AG04449 (cell line): Measurements from ENCODE around the gene ZFHX3.

Source experiments
- CTCF ChIA-PET: fragments of 350-600 bp; formaldehyde crosslinking; extraction: SDS; loops from one replicate; lab custom pipeline; 2021; ENCODE audit warnings: antibody characterized with exemption; lab: Yijun Ruan, JAX
- POLR2A ChIA-PET: fragments of 400-600, 350-600 bp; formaldehyde crosslinking; extraction: SDS; loops from one replicate; lab custom pipeline; 2020; ENCODE audit warnings: antibody characterized with exemption, inconsistent platforms; lab: Yijun Ruan, JAX
- DNase-seq: peaks from one replicate; pipeline ENCODE4 v3.0.0-alpha.2; 2010; ENCODE audit warnings: low read depth, low spot score
- H3K4me3 ChIP-seq: 2 replicates; pipeline ENCODE4 v1.5.1; 2011; ENCODE audit warnings: low read depth, mild to moderate bottlenecking, control low read depth, low read length
- CTCF ChIP-seq: IDR thresholded peaks from one replicate; pipeline ENCODE4 v1.5.1; 2011; ENCODE audit warnings: mild to moderate bottlenecking, moderate library complexity, low read length, control low read depth, inconsistent platforms; ENCODE audit not compliant: insufficient read depth; ENCODE audit errors: missing control alignments

Gene ZFHX3

GRCh38 chr16:72913551-72913950 is 134.4 kb downstream of the ZFHX3 start:
- ChIA-PET CTCF (no interaction called here), POLR2A (interaction anchor here (0.6 kb wide), 1 partner anchor 18 kb away, joined by 3 read pairs; no protein-coding TSS in a partner anchor)
- no peak for TF ChIP-seq CTCF
- DNase-seq = no peak
- no peak overlapping the region for H3K4me3 ChIP-seq

- POLR2A ChIA-PET = no interaction called here
- CTCF ChIA-PET = no interaction called here
- DNase-seq = no peak
- no peak for TF ChIP-seq CTCF
- H3K4me3 ChIP-seq = no peak overlapping the region
These were observed 136.0 kb downstream of the ZFHX3 start for GRCh38 chr16:72911971-72912370.

- ChIA-PET CTCF (interaction anchor here (1.2 kb wide), 1 partner anchor 78 kb away, joined by 3 read pairs; no protein-coding TSS in a partner anchor), POLR2A (no interaction called here)
- no peak overlapping the region for H3K4me3 ChIP-seq
- DNase-seq = no peak
- TF ChIP-seq CTCF = no peak
These were observed 137.1 kb downstream of the ZFHX3 start for GRCh38 chr16:72910875-72911274.

- no peak overlapping the region for H3K4me3 ChIP-seq
- ChIA-PET POLR2A (no interaction called here), CTCF (interaction anchor here (1.2 to 1.8 kb wide), 2 partner anchors 7 to 78 kb away, joined by 3 to 5 read pairs; no protein-coding TSS in a partner anchor)
- no peak for DNase-seq
- no peak for TF ChIP-seq CTCF
These were observed 137.5 kb downstream of the ZFHX3 start for GRCh38 chr16:72910381-72910780.

- TF ChIP-seq CTCF = no peak
- H3K4me3 ChIP-seq = no peak overlapping the region
- ChIA-PET CTCF (interaction anchor here (1.0 to 1.8 kb wide), 2 partner anchors 9 to 311 kb away, joined by 3 to 5 read pairs; no protein-coding TSS in a partner anchor), POLR2A (interaction anchor here (0.6 kb wide), 1 partner anchor 25 kb away, joined by 4 read pairs; no protein-coding TSS in a partner anchor)
- DNase-seq = no peak
These were observed 138.7 kb downstream of the ZFHX3 start for GRCh38 chr16:72909196-72909595.

DNA sequence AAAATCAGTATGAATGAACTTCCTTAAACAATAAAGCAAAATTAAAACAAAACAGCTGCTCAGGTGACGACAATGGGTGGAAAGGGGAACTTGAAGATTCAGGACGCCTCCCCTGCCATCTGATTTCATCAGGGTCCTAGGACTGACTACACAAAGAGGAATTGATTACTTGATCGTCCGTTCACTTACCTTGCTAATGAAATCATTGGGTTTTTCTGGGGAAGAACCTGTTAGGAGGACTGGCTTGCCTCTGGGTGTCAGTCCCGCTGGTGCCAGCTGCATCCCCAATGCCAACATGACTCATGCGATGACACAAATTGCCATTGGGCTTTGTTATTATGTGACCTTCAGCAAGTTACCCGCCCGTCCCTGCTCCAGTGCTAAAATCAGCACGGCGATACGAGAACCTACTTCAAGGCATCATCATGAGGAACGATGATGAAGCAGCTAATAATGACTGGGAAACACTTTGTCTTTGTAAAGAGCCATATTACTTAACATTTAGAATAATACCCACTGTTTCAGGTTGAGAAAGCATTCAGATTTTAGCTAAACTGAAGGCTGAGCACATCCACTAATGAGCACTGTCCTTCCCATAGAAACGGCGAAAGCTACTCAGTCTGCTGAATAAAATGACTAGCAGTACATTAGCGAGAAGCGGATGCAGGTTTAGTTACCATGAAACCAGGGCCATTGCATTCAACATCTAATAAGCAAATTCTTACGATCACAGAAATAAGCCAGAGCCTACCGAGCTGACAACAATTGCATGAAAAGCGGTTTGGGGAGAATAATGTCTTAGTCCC is 139.4 kb downstream of the ZFHX3 start:
- no peak for DNase-seq
- H3K4me3 ChIP-seq = no peak overlapping the region
- no peak for TF ChIP-seq CTCF
- CTCF ChIA-PET = interaction anchor here (1.0 to 1.8 kb wide), 3 partner anchors 9 to 311 kb away, joined by 3 to 5 read pairs (median 4); no protein-coding TSS in a partner anchor
- POLR2A ChIA-PET = no interaction called here
